Prostate gland (tissue), 2 donors: ENCODE results near the gene GFRA1.

Source experiments
- POLR2A ChIP-seq: fragments of 450-650 bp; IDR thresholded peaks from one replicate; pipeline ENCODE4 v1.6.1; 2016; ENCODE audit warnings: antibody characterized with exemption, mild to moderate bottlenecking
- POLR2AphosphoS5 ChIP-seq: sonication (generic); formaldehyde crosslinking; IDR thresholded peaks from one replicate; pipeline ENCODE4 v1.6.1; 2017; ENCODE audit warnings: antibody characterized with exemption
- TF ChIP-seq, protein P1 (sequence below), 4 experiments: fragments of 200-600 bp in 2 of 4; fragments of 450-650 bp in 2 of 4; sonication (generic) in 2 of 4; IDR thresholded peaks; 1 replicate in 3 of 4; 2 replicates in 1 of 4; pipeline ENCODE4 v1.5.1; 2016 to 2019; ENCODE audit warnings: antibody characterized with exemption in 4 of 4, mild to moderate bottlenecking in 2 of 4, moderate library complexity in 2 of 4

GRCh38 chr10:116156819-116157218 lies 116.2 kb downstream of the GFRA1 start:
- TF ChIP-seq POLR2A (no peak), POLR2AphosphoS5 (no peak)
- TF ChIP-seq, protein P1, sequence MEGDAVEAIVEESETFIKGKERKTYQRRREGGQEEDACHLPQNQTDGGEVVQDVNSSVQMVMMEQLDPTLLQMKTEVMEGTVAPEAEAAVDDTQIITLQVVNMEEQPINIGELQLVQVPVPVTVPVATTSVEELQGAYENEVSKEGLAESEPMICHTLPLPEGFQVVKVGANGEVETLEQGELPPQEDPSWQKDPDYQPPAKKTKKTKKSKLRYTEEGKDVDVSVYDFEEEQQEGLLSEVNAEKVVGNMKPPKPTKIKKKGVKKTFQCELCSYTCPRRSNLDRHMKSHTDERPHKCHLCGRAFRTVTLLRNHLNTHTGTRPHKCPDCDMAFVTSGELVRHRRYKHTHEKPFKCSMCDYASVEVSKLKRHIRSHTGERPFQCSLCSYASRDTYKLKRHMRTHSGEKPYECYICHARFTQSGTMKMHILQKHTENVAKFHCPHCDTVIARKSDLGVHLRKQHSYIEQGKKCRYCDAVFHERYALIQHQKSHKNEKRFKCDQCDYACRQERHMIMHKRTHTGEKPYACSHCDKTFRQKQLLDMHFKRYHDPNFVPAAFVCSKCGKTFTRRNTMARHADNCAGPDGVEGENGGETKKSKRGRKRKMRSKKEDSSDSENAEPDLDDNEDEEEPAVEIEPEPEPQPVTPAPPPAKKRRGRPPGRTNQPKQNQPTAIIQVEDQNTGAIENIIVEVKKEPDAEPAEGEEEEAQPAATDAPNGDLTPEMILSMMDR (IDR thresholded peaks at IDR 0.05): no peak
